ENCODE data around the gene GPC3. TPM values are rescaled to one million over a fixed set of nuclear protein-coding genes. Genes with fewer than 3 reads are reported as not detected.

The GPC3 gene
- polyA plus RNA-seq, 3 donors = not detected

DNA sequence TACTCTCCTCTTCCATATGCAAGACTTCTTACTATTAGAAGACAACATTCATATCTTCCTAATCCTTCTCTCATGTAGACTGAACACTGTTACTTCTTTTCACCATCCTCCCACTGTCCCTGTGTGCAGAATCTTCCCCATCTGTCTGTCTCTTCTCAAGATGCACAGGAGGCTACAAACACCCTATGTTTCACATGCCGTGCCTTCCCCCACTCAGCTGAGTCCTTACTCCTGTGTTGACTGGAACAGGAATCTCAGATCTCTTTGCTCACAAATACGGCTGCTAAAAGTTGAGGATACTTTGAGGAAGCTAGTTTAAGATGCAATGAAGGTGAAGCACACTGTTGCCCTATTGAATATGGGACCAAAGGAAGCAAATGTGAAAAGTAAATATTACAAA lies 401.6 kb downstream of the GPC3 start:
- H3K36me3 ChIP-seq (replicated peaks in 1 of 2; ENCODE audit: control insufficient read depth in 1 of 2, insufficient read depth in 2 of 2, low read length in 2 of 2) = no peaks in the 10 kb centered on the region
- H3K36me3 Mint-ChIP-seq = no peaks in the 10 kb centered on the region
- H3K4me2 ChIP-seq (replicated peaks; ENCODE audit: extremely low read depth, low read length, poor library complexity, severe bottlenecking) = no peak overlapping the region
- H3K4me3 ChIP-seq (replicated peaks in 1 of 3; ENCODE audit: low read depth in 2 of 3, low read length in 3 of 3) = no peak overlapping the region
- intact Hi-C loops (cut with micrococcal nuclease) = no loop called here
- no peak overlapping the region for H3K27ac ChIP-seq (ENCODE audit: low read depth in 1 of 2, low read length in 2 of 2)
- H3K27ac Mint-ChIP-seq = no peak overlapping the region
- no peaks in the 10 kb centered on the region for H3K4me1 ChIP-seq (ENCODE audit: control insufficient read depth in 1 of 2, insufficient read depth in 2 of 2, low read length in 2 of 2)
- peaks cover 2% of the 10 kb centered on the region for H3K4me1 Mint-ChIP-seq
- TF ChIP-seq, protein P1, sequence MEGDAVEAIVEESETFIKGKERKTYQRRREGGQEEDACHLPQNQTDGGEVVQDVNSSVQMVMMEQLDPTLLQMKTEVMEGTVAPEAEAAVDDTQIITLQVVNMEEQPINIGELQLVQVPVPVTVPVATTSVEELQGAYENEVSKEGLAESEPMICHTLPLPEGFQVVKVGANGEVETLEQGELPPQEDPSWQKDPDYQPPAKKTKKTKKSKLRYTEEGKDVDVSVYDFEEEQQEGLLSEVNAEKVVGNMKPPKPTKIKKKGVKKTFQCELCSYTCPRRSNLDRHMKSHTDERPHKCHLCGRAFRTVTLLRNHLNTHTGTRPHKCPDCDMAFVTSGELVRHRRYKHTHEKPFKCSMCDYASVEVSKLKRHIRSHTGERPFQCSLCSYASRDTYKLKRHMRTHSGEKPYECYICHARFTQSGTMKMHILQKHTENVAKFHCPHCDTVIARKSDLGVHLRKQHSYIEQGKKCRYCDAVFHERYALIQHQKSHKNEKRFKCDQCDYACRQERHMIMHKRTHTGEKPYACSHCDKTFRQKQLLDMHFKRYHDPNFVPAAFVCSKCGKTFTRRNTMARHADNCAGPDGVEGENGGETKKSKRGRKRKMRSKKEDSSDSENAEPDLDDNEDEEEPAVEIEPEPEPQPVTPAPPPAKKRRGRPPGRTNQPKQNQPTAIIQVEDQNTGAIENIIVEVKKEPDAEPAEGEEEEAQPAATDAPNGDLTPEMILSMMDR (IDR thresholded peaks at IDR 0.05) = no peak
- DNase-seq = no peak
- H3K9me3 Mint-ChIP-seq = peaks cover 0 to 2% (median 0%) of the 10 kb centered on the region in 7 donors
- no peak overlapping the region for H2AFZ ChIP-seq (ENCODE audit: insufficient read depth, low read depth, low read length, poor library complexity, severe bottlenecking)
- peaks cover 0 to 16% (median 2%) of the 10 kb centered on the region in 3 donors for H3K27me3 Mint-ChIP-seq (ENCODE audit: low read depth in 3 of 3)
- WGBS (ENCODE audit: insufficient coverage) = no CpG with 5 or more reads among the region's 2 CpGs
- H4K20me1 ChIP-seq (ENCODE audit: insufficient read depth, low read length) = no peaks in the 10 kb centered on the region
- no peaks in the 10 kb centered on the region for H3K79me2 ChIP-seq (ENCODE audit: insufficient read depth, low read length)
- H3K9me3 ChIP-seq (replicated peaks in 1 of 2; ENCODE audit: control insufficient read depth in 1 of 2, insufficient read depth in 1 of 2, low read length in 2 of 2) = no peaks in the 10 kb centered on the region
- H3K9ac ChIP-seq (ENCODE audit: insufficient read depth, low read length, poor library complexity, severe bottlenecking) = no peak overlapping the region
- peaks cover 0 to 2% of the 10 kb centered on the region in 2 donors for H3K27me3 ChIP-seq (ENCODE audit: control insufficient read depth in 2 of 2, insufficient read depth in 2 of 2, low read length in 2 of 2)
- no peak overlapping the region for H3K4me3 Mint-ChIP-seq

DNA sequence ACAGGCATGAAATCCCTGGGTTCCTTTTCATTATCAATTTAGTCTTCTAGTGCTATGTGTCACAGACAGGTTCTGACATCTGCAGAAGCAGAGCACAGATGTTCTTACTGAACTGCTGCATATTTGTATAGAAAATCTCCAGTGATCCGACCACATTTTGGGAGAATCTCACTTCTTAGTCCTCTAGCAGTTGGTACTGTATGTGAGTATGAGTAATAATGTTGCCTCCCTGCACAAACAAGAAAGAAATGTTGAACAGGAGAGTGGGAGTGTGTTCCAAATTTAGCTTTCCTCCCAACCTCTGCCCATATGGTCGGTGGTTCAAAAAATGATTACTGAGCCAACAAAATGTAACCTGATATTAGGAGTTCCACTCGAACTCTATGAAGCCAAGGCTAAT lies 404.8 kb downstream of the GPC3 start:
- WGBS (ENCODE audit: insufficient coverage) = no CpG with 5 or more reads among the region's 3 CpGs
- H3K36me3 ChIP-seq (replicated peaks in 1 of 2; ENCODE audit: control insufficient read depth in 1 of 2, insufficient read depth in 2 of 2, low read length in 2 of 2) = no peaks in the 10 kb centered on the region
- no peaks in the 10 kb centered on the region for H3K4me1 ChIP-seq (ENCODE audit: control insufficient read depth in 1 of 2, insufficient read depth in 2 of 2, low read length in 2 of 2)
- H2AFZ ChIP-seq (ENCODE audit: insufficient read depth, low read depth, low read length, poor library complexity, severe bottlenecking) = no peak overlapping the region
- H3K4me2 ChIP-seq (replicated peaks; ENCODE audit: extremely low read depth, low read length, poor library complexity, severe bottlenecking) = no peak overlapping the region
- no peaks in the 10 kb centered on the region for H4K20me1 ChIP-seq (ENCODE audit: insufficient read depth, low read length)
- Mint-ChIP-seq H3K4me3 (no peak overlapping the region), H3K27ac (no peak overlapping the region), H3K36me3 (no peaks in the 10 kb centered on the region), H3K4me1 (peaks cover 2% of the 10 kb centered on the region), H3K9me3 (peaks cover 0 to 2% (median 0%) of the 10 kb centered on the region in 7 donors), H3K27me3 (ENCODE audit: low read depth in 3 of 3) (peaks cover 5 to 13% (median 5%) of the 10 kb centered on the region in 3 donors)
- peaks cover 0 to 2% of the 10 kb centered on the region in 2 donors for H3K27me3 ChIP-seq (ENCODE audit: control insufficient read depth in 2 of 2, insufficient read depth in 2 of 2, low read length in 2 of 2)
- no peak overlapping the region for H3K9ac ChIP-seq (ENCODE audit: insufficient read depth, low read length, poor library complexity, severe bottlenecking)
- TF ChIP-seq, protein P1 (IDR thresholded peaks at IDR 0.05) = no peak
- H3K79me2 ChIP-seq (ENCODE audit: insufficient read depth, low read length) = no peaks in the 10 kb centered on the region
- H3K4me3 ChIP-seq (replicated peaks in 1 of 3; ENCODE audit: low read depth in 2 of 3, low read length in 3 of 3) = no peak overlapping the region
- H3K27ac ChIP-seq (ENCODE audit: low read depth in 1 of 2, low read length in 2 of 2) = no peak overlapping the region
- intact Hi-C loops (cut with micrococcal nuclease) = no loop called here
- no peaks in the 10 kb centered on the region for H3K9me3 ChIP-seq (replicated peaks in 1 of 2; ENCODE audit: control insufficient read depth in 1 of 2, insufficient read depth in 1 of 2, low read length in 2 of 2)
- no peak for DNase-seq
